ENCODE data around the gene KCND2. TPM values are rescaled to one million over a fixed set of nuclear protein-coding genes. Genes with fewer than 3 reads are reported as not detected.
"Not testable (repeated sequence)": the region's sequence is repeated elsewhere in the genome, so short reads cannot be mapped to it uniquely, and the experiment has no call there.

Gene KCND2
- total RNA-seq, 1 donor from 2014 or later, result 51.5 TPM

- DNase-seq, result no peak
Observed at GRCh38 chr7:120760851-120761250, 487.9 kb downstream of the KCND2 start.

- DNase-seq, result no peak
Observed at GRCh38 chr7:120770206-120770605, 497.2 kb downstream of the KCND2 start.

GRCh38 chr7:120774481-120774880, 501.5 kb downstream of the KCND2 start:
- DNase-seq, result no peak

GRCh38 chr7:120775755-120776154, 502.8 kb downstream of the KCND2 start:
- DNase-seq, result no peak

GRCh38 chr7:120779078-120779477, 506.1 kb downstream of the KCND2 start:
- DNase-seq, result not testable (repeated sequence)

GRCh38 chr7:120780451-120780850, 507.5 kb downstream of the KCND2 start:
- DNase-seq, result not testable (repeated sequence)

- DNase-seq, result no peak
Observed at GRCh38 chr7:120780938-120781337, 508.0 kb downstream of the KCND2 start.

GRCh38 chr7:120781924-120782323, 508.9 kb downstream of the KCND2 start:
- DNase-seq, result not testable (repeated sequence)

GRCh38 chr7:120783273-120783672, 510.3 kb downstream of the KCND2 start:
- DNase-seq, result no peak

- DNase-seq, result no peak
Observed at GRCh38 chr7:120783721-120784120, 510.7 kb downstream of the KCND2 start.

- DNase-seq, result no peak
Observed at GRCh38 chr7:120785095-120785494, 512.1 kb downstream of the KCND2 start.

GRCh38 chr7:120792091-120792860, 519.3 kb downstream of the KCND2 start:
- DNase-seq, result peak; percentile 13

GRCh38 chr7:120792861-120793130, 519.8 kb downstream of the KCND2 start:
- DNase-seq, result no peak

GRCh38 chr7:120793213-120793936, 520.4 kb downstream of the KCND2 start:
- DNase-seq, result no peak

- no peak for DNase-seq
Observed at GRCh38 chr7:120794106-120794729, 521.2 kb downstream of the KCND2 start.

GRCh38 chr7:120797026-120797645, 524.2 kb downstream of the KCND2 start:
- no peak for DNase-seq

- DNase-seq, result no peak
Observed at GRCh38 chr7:120799147-120799546, 526.2 kb downstream of the KCND2 start.

Small RNAs within 50 kb of the gene (small RNA-seq; reads per million reads assigned to genes)
- gene RNU6-581P, result not detected

Measured in occipital lobe (tissue), 3 donors.